Tibial nerve (tissue), 4 donors: Measurements from ENCODE around the gene FRMD3. TPM values are rescaled to one million over a fixed set of nuclear protein-coding genes. Genes with fewer than 3 reads are reported as not detected.

Experiments used
- DNase-seq, 2 donors: peaks; one replicate each; pipeline ENCODE4 v3.0.0-alpha.2; 2019; ENCODE audit warnings: low spot score in 2 of 2
- H3K27ac ChIP-seq, 4 donors: fragments of 200-600 bp; sonication (generic) in 3 of 4; one replicate each; pipeline ENCODE4 v1.5.1; 2017 to 2019; ENCODE audit warnings: mild to moderate bottlenecking in 1 of 4
- H3K27me3 ChIP-seq, 2 donors: fragments of 200-600 bp; sonication (generic) in 1 of 2; one replicate each; pipeline versions ENCODE4 v1.5.1 to v1.6.0; 2017 to 2019
- H3K36me3 ChIP-seq, 3 donors: fragments of 200-600 bp; sonication (generic); one replicate each; pipeline ENCODE4 v1.5.1; 2018 to 2019
- H3K4me1 ChIP-seq, 4 donors: fragments of 200-600 bp; sonication (generic) in 3 of 4; one replicate each; pipeline ENCODE4 v1.5.1; 2017 to 2019
- H3K4me3 ChIP-seq, 4 donors: fragments of 200-600 bp; sonication (generic) in 3 of 4; one replicate each; pipeline ENCODE4 v1.5.1; 2017 to 2019; ENCODE audit warnings: mild to moderate bottlenecking in 1 of 4, moderate library complexity in 1 of 4
- H3K9me3 ChIP-seq, 4 donors: fragments of 200-600 bp; sonication (generic) in 3 of 4; one replicate each; pipeline ENCODE4 v1.5.1; 2017 to 2019
- EP300 ChIP-seq, 2 donors: sonication (generic); formaldehyde crosslinking; IDR thresholded peaks; one replicate each; pipeline ENCODE4 v1.6.1; 2017; ENCODE audit warnings: antibody characterized with exemption in 2 of 2, mild to moderate bottlenecking in 1 of 2
- POLR2A ChIP-seq, 2 donors: fragments of 450-650 bp; IDR thresholded peaks; one replicate each; pipeline ENCODE4 v1.6.1; 2017; ENCODE audit warnings: antibody characterized with exemption in 2 of 2, mild to moderate bottlenecking in 2 of 2, moderate library complexity in 2 of 2
- WGBS, 2 donors: methylation state at CpG; one replicate each; pipeline ENCODE4 v1.1.5; 2018; 5-methylcytosine and 5-hydroxymethylcytosine counted together
- total RNA-seq, 4 donors: library from RNA; depleted of rRNA; stranded (reverse); fragments of >200 nt; gene quantifications; one replicate each; pipeline ENCODE4 v1.1.0, GENCODE V29; 2016
- TF ChIP-seq, protein P1 (sequence below), 5 experiments: fragments of 200-600 bp in 3 of 5; fragments of 450-650 bp in 2 of 5; sonication (generic) in 3 of 5; IDR thresholded peaks; one replicate each; pipeline ENCODE4 v1.5.1; 2016 to 2019; ENCODE audit warnings: antibody characterized with exemption in 5 of 5, mild to moderate bottlenecking in 3 of 5, moderate library complexity in 2 of 5

The FRMD3 gene
- total RNA-seq, 4 donors from 2014 or later = 31.2 to 44.0 (median 34.5) TPM

DNA sequence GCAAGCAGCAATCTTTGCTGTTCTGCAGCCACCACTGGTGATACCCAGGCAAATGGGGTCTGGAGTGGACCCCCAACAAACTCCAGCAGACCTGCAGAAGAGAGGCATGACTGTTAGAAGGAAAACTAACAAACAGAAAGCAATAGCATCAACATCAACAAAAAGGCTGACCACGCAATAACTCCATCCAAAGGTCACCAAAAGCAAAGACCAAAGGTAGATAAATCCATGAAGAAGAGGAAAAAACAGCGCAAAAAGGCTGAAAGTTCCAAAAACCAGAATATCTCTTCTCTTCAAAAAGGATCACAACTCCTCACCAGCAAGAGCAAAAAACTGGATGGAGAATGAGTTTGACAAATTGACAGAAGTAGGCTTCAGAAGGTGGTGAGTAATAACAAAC, 23.4 kb downstream of the FRMD3 start:
- Histone ChIP-seq H3K36me3 (no peaks in the 10 kb centered on the region), H3K9me3 (no peaks in the 10 kb centered on the region), H3K27ac (no peak overlapping the region), H3K27me3 (no peaks in the 10 kb centered on the region), H3K4me3 (no peak overlapping the region), H3K4me1 (peaks cover 0 to 12% (median 0%) of the 10 kb centered on the region in 4 donors)
- WGBS, 2 donors = 98 to 100% methylated on average over 2 of the region's 2 CpGs
- DNase-seq = no peak
- no peak for TF ChIP-seq POLR2A (IDR thresholded peaks at IDR 0.05)
- TF ChIP-seq, protein P1, sequence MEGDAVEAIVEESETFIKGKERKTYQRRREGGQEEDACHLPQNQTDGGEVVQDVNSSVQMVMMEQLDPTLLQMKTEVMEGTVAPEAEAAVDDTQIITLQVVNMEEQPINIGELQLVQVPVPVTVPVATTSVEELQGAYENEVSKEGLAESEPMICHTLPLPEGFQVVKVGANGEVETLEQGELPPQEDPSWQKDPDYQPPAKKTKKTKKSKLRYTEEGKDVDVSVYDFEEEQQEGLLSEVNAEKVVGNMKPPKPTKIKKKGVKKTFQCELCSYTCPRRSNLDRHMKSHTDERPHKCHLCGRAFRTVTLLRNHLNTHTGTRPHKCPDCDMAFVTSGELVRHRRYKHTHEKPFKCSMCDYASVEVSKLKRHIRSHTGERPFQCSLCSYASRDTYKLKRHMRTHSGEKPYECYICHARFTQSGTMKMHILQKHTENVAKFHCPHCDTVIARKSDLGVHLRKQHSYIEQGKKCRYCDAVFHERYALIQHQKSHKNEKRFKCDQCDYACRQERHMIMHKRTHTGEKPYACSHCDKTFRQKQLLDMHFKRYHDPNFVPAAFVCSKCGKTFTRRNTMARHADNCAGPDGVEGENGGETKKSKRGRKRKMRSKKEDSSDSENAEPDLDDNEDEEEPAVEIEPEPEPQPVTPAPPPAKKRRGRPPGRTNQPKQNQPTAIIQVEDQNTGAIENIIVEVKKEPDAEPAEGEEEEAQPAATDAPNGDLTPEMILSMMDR (IDR thresholded peaks at IDR 0.05) = no peak
- no peak for TF ChIP-seq EP300 (IDR thresholded peaks at IDR 0.05)

DNA sequence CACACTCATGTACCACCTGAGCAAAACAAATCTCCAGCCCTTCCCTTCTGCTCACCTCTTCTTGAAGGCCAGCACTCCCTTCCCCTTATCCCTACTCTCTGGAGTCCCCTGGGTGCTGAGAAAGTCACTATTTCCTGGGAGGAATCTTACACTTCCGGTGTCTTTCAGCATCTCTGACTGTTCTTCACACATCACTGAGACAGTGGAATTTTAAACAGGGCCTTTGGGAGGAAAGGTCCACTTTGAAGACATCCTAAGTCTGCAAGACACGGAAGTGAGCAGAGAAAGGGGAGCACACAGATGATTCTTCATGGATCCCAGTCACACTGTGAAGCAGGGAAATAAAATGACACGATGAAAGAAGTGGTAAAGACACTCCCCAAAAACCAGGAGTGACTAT, 25.6 kb downstream of the FRMD3 start:
- H3K36me3 ChIP-seq = no peaks in the 10 kb centered on the region
- H3K9me3 ChIP-seq = no peaks in the 10 kb centered on the region
- no peak overlapping the region for H3K27ac ChIP-seq
- DNase-seq = no peak
- WGBS, 2 donors = 87 to 92% methylated on average over 3 of the region's 3 CpGs
- peaks cover 0 to 29% (median 0%) of the 10 kb centered on the region in 4 donors for H3K4me1 ChIP-seq
- TF ChIP-seq EP300 (IDR thresholded peaks at IDR 0.05) (no peak), POLR2A (IDR thresholded peaks at IDR 0.05) (no peak)
- TF ChIP-seq, protein P1 (IDR thresholded peaks at IDR 0.05) = no peak
- H3K27me3 ChIP-seq = no peaks in the 10 kb centered on the region
- H3K4me3 ChIP-seq = no peak overlapping the region

DNA sequence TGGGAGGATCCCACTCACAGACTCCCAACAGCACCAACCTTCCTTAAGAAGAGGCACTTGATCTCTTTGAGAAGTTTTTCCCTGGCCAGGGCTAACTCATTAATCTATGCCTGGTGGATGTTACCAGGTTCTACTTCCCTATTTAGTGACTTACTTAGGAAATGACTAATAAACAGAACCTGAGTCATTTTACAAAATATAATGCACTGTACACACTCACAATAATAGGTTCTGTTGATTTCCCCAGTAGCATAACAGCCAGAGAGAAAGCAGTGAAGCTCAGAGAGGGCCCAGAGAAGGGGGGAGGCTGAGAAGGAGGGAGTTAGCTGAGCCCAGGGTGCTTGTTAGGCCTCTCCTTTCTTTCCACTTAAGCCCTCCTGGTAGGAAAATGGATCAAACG, 27.1 kb downstream of the FRMD3 start:
- Histone ChIP-seq H3K4me1 (peaks cover 0 to 29% (median 0%) of the 10 kb centered on the region in 4 donors), H3K27me3 (no peaks in the 10 kb centered on the region), H3K9me3 (no peaks in the 10 kb centered on the region), H3K4me3 (no peak overlapping the region), H3K36me3 (no peaks in the 10 kb centered on the region), H3K27ac (no peak overlapping the region)
- WGBS, 2 donors = 63 to 67% methylated on average over 1 of the region's 1 CpG
- DNase-seq = no peak
- TF ChIP-seq EP300 (IDR thresholded peaks at IDR 0.05) (no peak), POLR2A (IDR thresholded peaks at IDR 0.05) (no peak)
- TF ChIP-seq, protein P1 (IDR thresholded peaks at IDR 0.05) = no peak

DNA sequence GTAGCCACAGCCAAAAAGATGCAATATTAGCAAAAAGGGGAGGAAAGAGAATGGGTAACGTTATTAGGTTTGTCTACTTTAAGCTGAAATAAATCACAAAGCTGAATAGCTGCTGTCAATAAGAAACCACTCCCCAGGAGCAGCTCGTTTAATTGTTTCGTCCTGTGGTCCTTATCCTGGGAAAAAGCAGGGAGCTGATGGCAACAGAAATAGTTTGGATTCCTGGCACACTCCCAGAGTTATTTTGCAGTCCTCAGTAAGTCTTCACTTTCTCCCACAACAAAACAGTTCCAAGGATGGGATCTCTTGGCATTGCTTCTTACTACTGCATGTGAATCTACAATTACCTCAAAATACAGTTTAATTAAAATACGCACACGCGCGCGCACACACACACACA, 28.8 kb downstream of the FRMD3 start:
- WGBS, 2 donors = 40 to 45% methylated on average over 8 of the region's 8 CpGs
- TF ChIP-seq, protein P1 (IDR thresholded peaks at IDR 0.05) = no peak
- no peak for TF ChIP-seq POLR2A (IDR thresholded peaks at IDR 0.05)
- no peak for TF ChIP-seq EP300 (IDR thresholded peaks at IDR 0.05)

DNA sequence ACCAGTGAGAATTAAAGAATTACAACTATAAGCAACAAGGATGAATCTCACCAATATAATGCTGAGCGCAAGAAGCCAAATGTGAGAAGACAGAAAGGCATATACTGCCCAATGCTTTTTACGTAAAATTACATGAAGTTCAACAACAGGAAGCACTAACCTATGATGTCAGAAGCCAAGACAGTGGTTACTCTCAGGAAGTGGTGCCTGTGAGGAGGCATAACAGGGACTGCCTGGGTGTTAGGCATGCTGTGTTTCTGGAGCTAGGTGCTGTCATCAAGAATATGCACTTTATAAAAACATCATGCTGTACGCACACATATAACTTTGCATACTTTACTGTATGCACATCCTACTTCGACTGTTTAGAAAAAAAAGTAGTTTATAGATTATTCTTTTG, 30.1 kb downstream of the FRMD3 start:
- no peak for DNase-seq
- TF ChIP-seq, protein P1 (IDR thresholded peaks at IDR 0.05) = no peak
- TF ChIP-seq POLR2A (IDR thresholded peaks at IDR 0.05) (no peak), EP300 (IDR thresholded peaks at IDR 0.05) (no peak)
- H3K27me3 ChIP-seq = no peaks in the 10 kb centered on the region
- H3K4me1 ChIP-seq = peaks cover 0 to 29% (median 0%) of the 10 kb centered on the region in 4 donors
- no peaks in the 10 kb centered on the region for H3K36me3 ChIP-seq
- no peak overlapping the region for H3K4me3 ChIP-seq
- no peaks in the 10 kb centered on the region for H3K9me3 ChIP-seq
- no peak overlapping the region for H3K27ac ChIP-seq
- 82 to 86% methylated on average over 4 of the region's 4 CpGs for WGBS, 2 donors

More for the DNA sequence above, 28.8 kb downstream of the FRMD3 start:
- Histone ChIP-seq H3K27me3 (no peaks in the 10 kb centered on the region), H3K36me3 (no peaks in the 10 kb centered on the region), H3K9me3 (no peaks in the 10 kb centered on the region), H3K27ac (peak overlapping the region in 1 of 4 donors; percentile 31), H3K4me3 (no peak overlapping the region), H3K4me1 (peaks cover 0 to 29% (median 0%) of the 10 kb centered on the region in 4 donors)
- DNase-seq = no peak
